IPS-NIHi7 (cell line): Measurements from ENCODE around the gene KRTAP10-4.
"Not testable (repeated sequence)": the region's sequence is repeated elsewhere in the genome, so short reads cannot be mapped to it uniquely, and the experiment has no call there.

Experiments used
- DNase-seq: peaks from one replicate; pipeline ENCODE4 v3.0.0; 2012; ENCODE audit warnings: mixed read lengths; ENCODE audit errors: extremely low spot score

The KRTAP10-4 gene

GRCh38 chr21:44578371-44579055, 5.0 kb downstream of the KRTAP10-4 start:
- DNase-seq, result no peak

DNA sequence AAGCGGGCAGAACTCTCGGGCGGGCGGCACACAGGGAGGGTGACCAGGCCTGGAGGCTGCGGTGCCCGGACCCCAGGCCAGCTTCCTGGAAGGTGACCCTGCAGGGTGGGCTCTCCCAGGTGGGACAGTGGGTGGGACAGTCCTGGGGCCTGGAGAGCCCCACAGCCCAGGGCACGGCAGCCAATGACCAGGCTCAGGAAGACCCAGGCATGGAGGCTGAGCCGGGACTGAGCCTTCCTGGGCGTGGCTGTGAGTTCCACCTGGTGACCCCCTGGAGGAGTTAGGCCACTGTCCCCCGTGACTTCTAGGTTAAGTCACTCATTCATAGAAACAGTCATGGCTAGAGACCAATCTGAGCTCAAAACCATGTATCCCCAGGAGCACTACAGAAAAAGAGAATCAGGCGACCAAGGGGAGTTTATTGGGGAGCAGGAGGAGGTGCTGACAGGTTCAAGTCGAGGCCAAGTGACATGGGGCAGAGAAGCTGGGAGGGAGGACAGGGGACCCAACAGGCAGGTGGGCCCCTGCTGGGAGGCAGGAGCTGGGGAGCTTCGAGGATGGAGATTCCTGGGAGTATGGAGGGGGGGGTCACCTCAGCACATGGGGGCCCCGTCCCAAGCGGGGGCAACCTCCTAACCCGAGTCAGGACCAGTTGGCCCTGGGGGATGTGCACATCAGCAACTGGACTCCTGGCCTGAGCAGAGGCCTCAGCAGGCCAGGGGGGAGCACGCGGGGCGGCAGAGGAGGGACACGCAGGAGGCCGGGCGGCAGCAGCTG, 5.7 kb downstream of the KRTAP10-4 start:
- DNase-seq, result no peak

GRCh38 chr21:44579833-44580144, 6.3 kb downstream of the KRTAP10-4 start:
- DNase-seq, result no peak

DNA sequence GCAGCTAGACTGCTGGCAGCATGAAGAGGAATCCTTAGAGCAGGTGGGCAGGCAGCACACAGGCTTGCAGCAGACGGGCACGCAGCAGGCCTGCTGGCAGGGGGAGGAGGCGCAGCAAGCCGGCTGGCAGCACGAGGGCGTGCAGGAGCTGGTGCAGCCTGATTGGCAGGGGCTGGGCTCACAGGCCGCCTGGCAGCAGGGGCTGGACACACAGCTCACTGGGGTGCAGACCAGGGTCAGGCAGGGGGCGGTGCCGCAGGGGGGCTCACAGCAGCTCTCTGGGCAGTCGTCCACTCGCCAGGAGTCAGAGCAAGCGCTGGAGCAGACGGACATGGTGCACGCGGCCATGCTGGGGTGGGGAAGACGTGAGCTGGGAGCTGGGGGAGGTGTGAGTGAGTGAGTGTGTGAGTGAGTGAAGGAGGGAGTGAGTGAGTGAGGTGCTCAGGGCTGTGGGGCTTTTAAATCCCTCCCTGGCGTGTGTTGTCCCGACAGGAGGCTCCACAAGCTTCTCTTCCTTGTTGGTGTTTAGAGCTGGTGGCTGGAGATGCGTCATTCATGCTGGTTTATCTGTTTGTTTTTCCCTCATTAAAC, 6.8 kb downstream of the KRTAP10-4 start, which contains the start of gene KRTAP10-5:
Gene KRTAP10-5 (minus strand): TSS at position 374 of the 591 bp plus-strand sequence. CDS start 26 bp downstream, at position 348.
- DNase-seq, result not testable (repeated sequence)

- no peak for DNase-seq
Observed at GRCh38 chr21:44581158-44581557, 7.6 kb downstream of the KRTAP10-4 start.

- DNase-seq, result no peak
Observed at GRCh38 chr21:44582055-44582454, 8.5 kb downstream of the KRTAP10-4 start.

- no peak for DNase-seq
Observed at GRCh38 chr21:44583089-44583799, 9.7 kb downstream of the KRTAP10-4 start.

DNA sequence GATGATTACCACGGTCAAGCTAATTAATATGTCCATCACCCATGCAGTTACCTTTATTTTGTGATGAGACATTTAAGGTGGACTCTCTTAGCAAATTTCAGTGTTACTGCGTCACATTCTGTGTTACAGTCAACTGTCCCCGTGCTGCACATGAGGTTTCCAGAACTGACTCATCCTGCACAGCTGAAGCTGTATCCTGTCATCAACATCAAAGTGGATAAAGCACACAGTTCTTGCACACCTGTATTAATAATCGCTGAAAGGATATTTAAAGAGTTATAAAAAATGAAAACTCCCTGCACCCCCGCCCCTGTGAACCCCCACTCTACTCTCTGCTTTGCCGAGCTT, 10.2 kb downstream of the KRTAP10-4 start:
- no peak for DNase-seq

DNA sequence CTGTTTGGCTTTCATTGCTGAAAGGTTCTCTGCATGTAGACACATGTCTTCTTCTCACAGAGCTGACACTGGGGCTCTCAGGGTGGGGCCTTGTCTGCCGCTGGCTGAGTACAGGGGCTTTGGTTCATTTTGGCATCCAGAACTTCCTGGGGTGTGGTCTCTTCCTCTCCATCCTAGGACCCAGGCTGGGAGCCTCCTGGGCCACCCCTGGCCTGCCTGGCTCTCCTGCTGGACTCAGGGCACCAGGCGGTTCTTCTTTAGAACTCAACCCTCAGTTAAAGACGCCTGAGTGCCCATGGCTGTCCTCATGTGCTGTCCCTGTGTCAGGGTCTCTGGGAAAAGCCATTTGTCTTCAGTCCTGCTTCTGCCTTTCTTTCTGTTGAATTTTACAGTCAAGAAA, 12.4 kb downstream of the KRTAP10-4 start:
- DNase-seq, result no peak

GRCh38 chr21:44589094-44589493, 15.6 kb downstream of the KRTAP10-4 start:
- no peak for DNase-seq

GRCh38 chr21:44589586-44590305, 16.2 kb downstream of the KRTAP10-4 start:
- no peak for DNase-seq

DNA sequence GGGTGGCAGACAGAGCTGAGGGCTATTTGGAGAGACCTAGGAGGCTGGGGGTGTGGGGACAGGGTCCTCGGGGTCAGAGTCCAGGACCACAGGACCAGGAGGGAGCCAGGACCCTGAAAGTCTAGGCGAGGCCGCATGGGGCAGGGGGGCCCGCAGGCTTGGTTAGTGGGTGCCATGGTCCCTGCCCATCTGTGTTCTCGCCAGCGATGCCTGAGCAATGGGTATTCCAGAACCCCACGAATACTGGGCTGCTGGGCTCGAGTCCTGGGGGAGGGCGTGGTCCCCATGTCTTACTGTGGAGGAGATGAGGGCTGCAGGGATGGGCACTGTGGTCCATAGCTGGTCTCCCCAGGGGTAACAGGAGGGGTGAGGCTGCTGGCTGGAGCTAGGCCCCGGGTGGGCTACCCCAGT, 16.8 kb downstream of the KRTAP10-4 start:
- no peak for DNase-seq

GRCh38 chr21:44590897-44591800, 17.6 kb downstream of the KRTAP10-4 start:
- DNase-seq, result not testable (repeated sequence)

GRCh38 chr21:44591801-44592130, 18.2 kb downstream of the KRTAP10-4 start:
- not testable (repeated sequence) for DNase-seq

- no peak for DNase-seq
Observed at GRCh38 chr21:44592446-44593311, 19.1 kb downstream of the KRTAP10-4 start, which contains the start of gene KRTAP10-6. Gene KRTAP10-6, minus strand, starts transcription at chr21:44592505. Its CDS starts 21 bp downstream, at chr21:44592484.

DNA sequence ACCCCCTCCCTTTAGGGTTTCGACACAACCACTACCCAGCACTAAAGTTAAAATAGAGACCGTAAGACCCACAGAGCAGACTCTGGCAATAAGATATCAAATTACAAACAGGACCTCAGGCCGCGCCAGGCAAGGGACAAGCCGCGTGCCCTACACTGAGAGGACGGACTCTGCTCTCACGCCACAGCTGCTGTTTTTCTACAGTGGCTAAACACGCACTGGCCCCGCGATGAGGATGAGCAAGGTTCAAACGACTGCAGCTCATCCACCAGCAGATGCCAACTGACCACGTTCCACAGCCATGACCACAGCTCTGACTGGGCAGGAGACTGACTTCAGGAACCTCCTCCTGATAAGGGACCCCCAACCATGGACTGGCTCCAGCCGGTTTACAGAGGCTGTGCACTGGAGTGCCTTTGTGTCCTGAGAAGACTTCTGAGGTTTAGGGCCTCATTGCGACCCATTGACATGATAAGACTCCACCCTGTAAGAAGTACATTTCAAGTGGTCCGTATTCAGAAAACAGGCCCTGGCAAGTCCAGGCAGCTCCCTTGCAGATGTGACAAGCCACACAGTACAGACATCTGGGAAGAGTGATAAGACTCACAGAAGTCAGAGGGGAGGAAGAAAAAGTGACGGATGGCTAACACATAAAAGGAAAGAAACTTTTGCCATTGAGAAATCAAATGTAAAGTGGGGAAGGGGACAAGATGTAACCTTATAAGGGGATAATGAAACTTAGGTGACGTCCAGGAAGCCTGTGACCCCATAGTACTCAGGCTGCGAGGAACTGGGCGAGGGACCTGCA, 20.3 kb downstream of the KRTAP10-4 start:
- DNase-seq, result no peak

GRCh38 chr21:44594406-44594916, 20.9 kb downstream of the KRTAP10-4 start:
- no peak for DNase-seq

- DNase-seq, result no peak
Observed at GRCh38 chr21:44595524-44595923, 22.0 kb downstream of the KRTAP10-4 start.
